ENCODE measurements around the gene HDGFL1. TPM values are rescaled to one million over a fixed set of nuclear protein-coding genes. Genes with fewer than 3 reads are reported as not detected.

The HDGFL1 gene
- total and polyA plus RNA-seq, 2 experiments from 2014 or later: not detected

DNA sequence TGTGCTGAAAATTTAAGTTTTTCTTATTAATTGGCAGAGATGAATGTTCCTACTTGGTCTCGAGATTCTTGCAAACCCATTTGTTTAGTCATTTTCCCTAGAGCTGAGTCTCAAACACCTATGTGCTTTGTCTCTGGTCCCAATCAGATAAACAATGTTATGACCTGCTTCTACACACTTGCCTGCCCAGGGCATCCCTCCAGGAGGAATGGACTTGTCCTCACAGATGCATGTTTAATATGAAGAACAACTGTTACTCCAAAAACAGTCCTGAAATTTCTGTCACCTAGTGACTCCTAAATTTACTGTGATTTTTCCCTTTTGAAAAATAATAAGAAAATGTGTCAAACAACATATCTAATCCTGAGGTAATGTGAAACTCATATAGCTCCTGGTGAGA is 43.7 kb downstream of the HDGFL1 start (continued):
- TF ChIP-seq, protein P1, sequence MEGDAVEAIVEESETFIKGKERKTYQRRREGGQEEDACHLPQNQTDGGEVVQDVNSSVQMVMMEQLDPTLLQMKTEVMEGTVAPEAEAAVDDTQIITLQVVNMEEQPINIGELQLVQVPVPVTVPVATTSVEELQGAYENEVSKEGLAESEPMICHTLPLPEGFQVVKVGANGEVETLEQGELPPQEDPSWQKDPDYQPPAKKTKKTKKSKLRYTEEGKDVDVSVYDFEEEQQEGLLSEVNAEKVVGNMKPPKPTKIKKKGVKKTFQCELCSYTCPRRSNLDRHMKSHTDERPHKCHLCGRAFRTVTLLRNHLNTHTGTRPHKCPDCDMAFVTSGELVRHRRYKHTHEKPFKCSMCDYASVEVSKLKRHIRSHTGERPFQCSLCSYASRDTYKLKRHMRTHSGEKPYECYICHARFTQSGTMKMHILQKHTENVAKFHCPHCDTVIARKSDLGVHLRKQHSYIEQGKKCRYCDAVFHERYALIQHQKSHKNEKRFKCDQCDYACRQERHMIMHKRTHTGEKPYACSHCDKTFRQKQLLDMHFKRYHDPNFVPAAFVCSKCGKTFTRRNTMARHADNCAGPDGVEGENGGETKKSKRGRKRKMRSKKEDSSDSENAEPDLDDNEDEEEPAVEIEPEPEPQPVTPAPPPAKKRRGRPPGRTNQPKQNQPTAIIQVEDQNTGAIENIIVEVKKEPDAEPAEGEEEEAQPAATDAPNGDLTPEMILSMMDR (conservative IDR thresholded peaks at IDR 0.05; ENCODE audit: low read depth in 2 of 2): no peak
- TF ChIP-seq, protein P2, sequence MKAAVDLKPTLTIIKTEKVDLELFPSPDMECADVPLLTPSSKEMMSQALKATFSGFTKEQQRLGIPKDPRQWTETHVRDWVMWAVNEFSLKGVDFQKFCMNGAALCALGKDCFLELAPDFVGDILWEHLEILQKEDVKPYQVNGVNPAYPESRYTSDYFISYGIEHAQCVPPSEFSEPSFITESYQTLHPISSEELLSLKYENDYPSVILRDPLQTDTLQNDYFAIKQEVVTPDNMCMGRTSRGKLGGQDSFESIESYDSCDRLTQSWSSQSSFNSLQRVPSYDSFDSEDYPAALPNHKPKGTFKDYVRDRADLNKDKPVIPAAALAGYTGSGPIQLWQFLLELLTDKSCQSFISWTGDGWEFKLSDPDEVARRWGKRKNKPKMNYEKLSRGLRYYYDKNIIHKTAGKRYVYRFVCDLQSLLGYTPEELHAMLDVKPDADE (IDR thresholded peaks at IDR 0.05): no peak
- TF ChIP-seq ZNF331 (CRISPR knock-in tag; IDR thresholded peaks at IDR 0.05; ENCODE audit: low read depth) (no peak), ZNF114 (CRISPR knock-in tag; IDR thresholded peaks at IDR 0.05) (no peak), POLR2AphosphoS5 (IDR thresholded peaks at IDR 0.05; ENCODE audit: low read depth) (no peak), EZH2 (IDR thresholded peaks at IDR 0.05; ENCODE audit: low read depth, unreplicated experiment) (no peak), STAT1 (IDR thresholded peaks at IDR 0.05; ENCODE audit: unreplicated experiment) (no peak), EZH2phosphoT487 (IDR thresholded peaks at IDR 0.05; ENCODE audit: unreplicated experiment) (no peak), CREB1 (CRISPR knock-in tag; IDR thresholded peaks at IDR 0.05; ENCODE audit: low read depth) (no peak)
- TF ChIP-seq, protein P3, sequence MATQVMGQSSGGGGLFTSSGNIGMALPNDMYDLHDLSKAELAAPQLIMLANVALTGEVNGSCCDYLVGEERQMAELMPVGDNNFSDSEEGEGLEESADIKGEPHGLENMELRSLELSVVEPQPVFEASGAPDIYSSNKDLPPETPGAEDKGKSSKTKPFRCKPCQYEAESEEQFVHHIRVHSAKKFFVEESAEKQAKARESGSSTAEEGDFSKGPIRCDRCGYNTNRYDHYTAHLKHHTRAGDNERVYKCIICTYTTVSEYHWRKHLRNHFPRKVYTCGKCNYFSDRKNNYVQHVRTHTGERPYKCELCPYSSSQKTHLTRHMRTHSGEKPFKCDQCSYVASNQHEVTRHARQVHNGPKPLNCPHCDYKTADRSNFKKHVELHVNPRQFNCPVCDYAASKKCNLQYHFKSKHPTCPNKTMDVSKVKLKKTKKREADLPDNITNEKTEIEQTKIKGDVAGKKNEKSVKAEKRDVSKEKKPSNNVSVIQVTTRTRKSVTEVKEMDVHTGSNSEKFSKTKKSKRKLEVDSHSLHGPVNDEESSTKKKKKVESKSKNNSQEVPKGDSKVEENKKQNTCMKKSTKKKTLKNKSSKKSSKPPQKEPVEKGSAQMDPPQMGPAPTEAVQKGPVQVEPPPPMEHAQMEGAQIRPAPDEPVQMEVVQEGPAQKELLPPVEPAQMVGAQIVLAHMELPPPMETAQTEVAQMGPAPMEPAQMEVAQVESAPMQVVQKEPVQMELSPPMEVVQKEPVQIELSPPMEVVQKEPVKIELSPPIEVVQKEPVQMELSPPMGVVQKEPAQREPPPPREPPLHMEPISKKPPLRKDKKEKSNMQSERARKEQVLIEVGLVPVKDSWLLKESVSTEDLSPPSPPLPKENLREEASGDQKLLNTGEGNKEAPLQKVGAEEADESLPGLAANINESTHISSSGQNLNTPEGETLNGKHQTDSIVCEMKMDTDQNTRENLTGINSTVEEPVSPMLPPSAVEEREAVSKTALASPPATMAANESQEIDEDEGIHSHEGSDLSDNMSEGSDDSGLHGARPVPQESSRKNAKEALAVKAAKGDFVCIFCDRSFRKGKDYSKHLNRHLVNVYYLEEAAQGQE (IDR thresholded peaks at IDR 0.05; ENCODE audit: unreplicated experiment): no peak

DNA sequence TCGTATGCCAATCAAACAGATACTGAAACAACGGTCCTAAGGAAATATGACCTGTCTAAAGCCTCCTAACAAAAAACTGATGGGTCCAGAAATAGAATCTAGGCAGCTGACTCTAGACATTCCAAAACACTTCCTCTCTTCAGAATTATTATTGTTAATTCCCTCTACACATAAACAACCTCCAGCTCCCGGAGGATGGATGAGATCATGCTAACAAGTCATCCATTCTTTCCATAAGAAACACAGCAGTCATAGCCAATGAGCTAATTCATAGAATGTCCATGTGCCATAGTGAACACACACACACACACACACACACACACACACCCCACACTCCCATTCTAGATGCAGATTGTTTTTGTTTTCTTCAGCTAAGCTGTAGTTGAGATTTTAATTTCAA is 44.3 kb downstream of the HDGFL1 start:
- Histone ChIP-seq H3K79me2 (replicated peaks; ENCODE audit: insufficient read depth) (no peaks in the 10 kb centered on the region), H3K4me2 (no peak overlapping the region), H4K20me1 (replicated peaks; ENCODE audit: insufficient read depth) (no peaks in the 10 kb centered on the region), H3K4me1 (ENCODE audit: insufficient read depth) (peaks cover 7% of the 10 kb centered on the region; the same call in 1 of the 2 replicates), H3K27me3 (ENCODE audit: insufficient read depth) (no peaks in the 10 kb centered on the region), H2AFZ (no peak overlapping the region), H3K27ac (ENCODE audit: low read depth) (no peak overlapping the region), H3K9me2 (ENCODE audit: insufficient read depth) (no peaks in the 10 kb centered on the region), H3K4me3 (no peak overlapping the region), H3F3A (replicated peaks; ENCODE audit: low read depth) (no peaks in the 10 kb centered on the region), H3K36me3 (ENCODE audit: insufficient read depth) (no peaks in the 10 kb centered on the region)
- no peak overlapping the region for H3K4me3 Mint-ChIP-seq
- H3K9me3 Mint-ChIP-seq: peaks cover 8% of the 10 kb centered on the region; the same call in 2 of the 3 replicates
- peaks cover 9% of the 10 kb centered on the region; the same call in 2 of the 3 replicates for H3K4me1 Mint-ChIP-seq
- H3K27ac Mint-ChIP-seq: peak overlapping the region; percentile 75; the same call in 1 of the 2 replicates
- no peak for DNase-seq (ENCODE audit: low spot score)
- peaks cover 8% of the 10 kb centered on the region; the same call in 1 of the 3 replicates for H3K36me3 Mint-ChIP-seq (ENCODE audit: low read depth)
- ATAC-seq: no peak
- H3K27me3 Mint-ChIP-seq (ENCODE audit: insufficient read depth, low read depth, poor library complexity): no peaks in the 10 kb centered on the region
- TF ChIP-seq EZH2 (IDR thresholded peaks at IDR 0.05; ENCODE audit: low read depth, unreplicated experiment) (no peak), POLR2AphosphoS5 (IDR thresholded peaks at IDR 0.05; ENCODE audit: low read depth) (no peak), JUNB (IDR thresholded peaks at IDR 0.05; ENCODE audit: unreplicated experiment) (no peak), ZNF114 (CRISPR knock-in tag; IDR thresholded peaks at IDR 0.05) (no peak), EZH2phosphoT487 (IDR thresholded peaks at IDR 0.05; ENCODE audit: unreplicated experiment) (no peak), NANOG (IDR thresholded peaks at IDR 0.05; ENCODE audit: borderline replicate concordance) (no peak), STAT1 (IDR thresholded peaks at IDR 0.05; ENCODE audit: unreplicated experiment) (no peak)
- TF ChIP-seq, protein P4, sequence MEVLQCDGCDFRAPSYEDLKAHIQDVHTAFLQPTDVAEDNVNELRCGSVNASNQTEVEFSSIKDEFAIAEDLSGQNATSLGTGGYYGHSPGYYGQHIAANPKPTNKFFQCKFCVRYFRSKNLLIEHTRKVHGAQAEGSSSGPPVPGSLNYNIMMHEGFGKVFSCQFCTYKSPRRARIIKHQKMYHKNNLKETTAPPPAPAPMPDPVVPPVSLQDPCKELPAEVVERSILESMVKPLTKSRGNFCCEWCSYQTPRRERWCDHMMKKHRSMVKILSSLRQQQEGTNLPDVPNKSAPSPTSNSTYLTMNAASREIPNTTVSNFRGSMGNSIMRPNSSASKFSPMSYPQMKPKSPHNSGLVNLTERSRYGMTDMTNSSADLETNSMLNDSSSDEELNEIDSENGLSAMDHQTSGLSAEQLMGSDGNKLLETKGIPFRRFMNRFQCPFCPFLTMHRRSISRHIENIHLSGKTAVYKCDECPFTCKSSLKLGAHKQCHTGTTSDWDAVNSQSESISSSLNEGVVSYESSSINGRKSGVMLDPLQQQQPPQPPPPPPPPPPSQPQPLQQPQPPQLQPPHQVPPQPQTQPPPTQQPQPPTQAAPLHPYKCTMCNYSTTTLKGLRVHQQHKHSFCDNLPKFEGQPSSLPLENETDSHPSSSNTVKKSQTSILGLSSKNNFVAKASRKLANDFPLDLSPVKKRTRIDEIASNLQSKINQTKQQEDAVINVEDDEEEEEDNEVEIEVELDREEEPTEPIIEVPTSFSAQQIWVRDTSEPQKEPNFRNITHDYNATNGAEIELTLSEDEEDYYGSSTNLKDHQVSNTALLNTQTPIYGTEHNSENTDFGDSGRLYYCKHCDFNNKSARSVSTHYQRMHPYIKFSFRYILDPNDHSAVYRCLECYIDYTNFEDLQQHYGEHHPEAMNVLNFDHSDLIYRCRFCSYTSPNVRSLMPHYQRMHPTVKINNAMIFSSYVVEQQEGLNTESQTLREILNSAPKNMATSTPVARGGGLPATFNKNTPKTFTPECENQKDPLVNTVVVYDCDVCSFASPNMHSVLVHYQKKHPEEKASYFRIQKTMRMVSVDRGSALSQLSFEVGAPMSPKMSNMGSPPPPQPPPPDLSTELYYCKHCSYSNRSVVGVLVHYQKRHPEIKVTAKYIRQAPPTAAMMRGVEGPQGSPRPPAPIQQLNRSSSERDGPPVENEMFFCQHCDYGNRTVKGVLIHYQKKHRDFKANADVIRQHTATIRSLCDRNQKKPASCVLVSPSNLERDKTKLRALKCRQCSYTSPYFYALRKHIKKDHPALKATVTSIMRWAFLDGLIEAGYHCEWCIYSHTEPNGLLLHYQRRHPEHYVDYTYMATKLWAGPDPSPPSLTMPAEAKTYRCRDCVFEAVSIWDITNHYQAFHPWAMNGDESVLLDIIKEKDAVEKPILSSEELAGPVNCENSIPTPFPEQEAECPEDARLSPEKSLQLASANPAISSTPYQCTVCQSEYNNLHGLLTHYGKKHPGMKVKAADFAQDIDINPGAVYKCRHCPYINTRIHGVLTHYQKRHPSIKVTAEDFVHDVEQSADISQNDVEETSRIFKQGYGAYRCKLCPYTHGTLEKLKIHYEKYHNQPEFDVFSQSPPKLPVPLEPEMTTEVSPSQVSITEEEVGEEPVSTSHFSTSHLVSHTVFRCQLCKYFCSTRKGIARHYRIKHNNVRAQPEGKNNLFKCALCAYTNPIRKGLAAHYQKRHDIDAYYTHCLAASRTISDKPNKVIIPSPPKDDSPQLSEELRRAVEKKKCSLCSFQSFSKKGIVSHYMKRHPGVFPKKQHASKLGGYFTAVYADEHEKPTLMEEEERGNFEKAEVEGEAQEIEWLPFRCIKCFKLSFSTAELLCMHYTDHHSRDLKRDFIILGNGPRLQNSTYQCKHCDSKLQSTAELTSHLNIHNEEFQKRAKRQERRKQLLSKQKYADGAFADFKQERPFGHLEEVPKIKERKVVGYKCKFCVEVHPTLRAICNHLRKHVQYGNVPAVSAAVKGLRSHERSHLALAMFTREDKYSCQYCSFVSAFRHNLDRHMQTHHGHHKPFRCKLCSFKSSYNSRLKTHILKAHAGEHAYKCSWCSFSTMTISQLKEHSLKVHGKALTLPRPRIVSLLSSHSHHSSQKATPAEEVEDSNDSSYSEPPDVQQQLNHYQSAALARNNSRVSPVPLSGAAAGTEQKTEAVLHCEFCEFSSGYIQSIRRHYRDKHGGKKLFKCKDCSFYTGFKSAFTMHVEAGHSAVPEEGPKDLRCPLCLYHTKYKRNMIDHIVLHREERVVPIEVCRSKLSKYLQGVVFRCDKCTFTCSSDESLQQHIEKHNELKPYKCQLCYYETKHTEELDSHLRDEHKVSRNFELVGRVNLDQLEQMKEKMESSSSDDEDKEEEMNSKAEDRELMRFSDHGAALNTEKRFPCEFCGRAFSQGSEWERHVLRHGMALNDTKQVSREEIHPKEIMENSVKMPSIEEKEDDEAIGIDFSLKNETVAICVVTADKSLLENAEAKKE (CRISPR knock-in tag; IDR thresholded peaks at IDR 0.05): no peak
